Karpas-422 (cell line): Measurements from ENCODE around the gene LRRC26. TPM values are rescaled to one million over a fixed set of nuclear protein-coding genes. Genes with fewer than 3 reads are reported as not detected.

ENCODE experiments used
- DNase-seq: peaks from one replicate; pipeline ENCODE4 v3.0.0-alpha.2; 2015
- H2AFZ ChIP-seq: fragments of 200-600 bp; sonication (generic); 2 replicates; pipeline ENCODE4 v1.6.1; 2014; ENCODE audit warnings: antibody characterized with exemption, low read length, mixed read lengths
- H3K27ac ChIP-seq: fragments of 200-600 bp; sonication (generic); 2 replicates; pipeline ENCODE4 v1.5.1; 2014; ENCODE audit warnings: mild to moderate bottlenecking, low read length, moderate library complexity
- H3K27me3 ChIP-seq: fragments of 200-600 bp; sonication (generic); 2 replicates; pipeline ENCODE4 v1.6.1; 2014; ENCODE audit warnings: low read length, mixed read lengths
- H3K36me3 ChIP-seq: fragments of 200-600 bp; sonication (generic); 2 replicates; pipeline ENCODE4 v1.6.1; 2014; ENCODE audit warnings: low read length, mixed read lengths; ENCODE audit not compliant: insufficient read depth
- H3K4me1 ChIP-seq: fragments of 200-600 bp; sonication (generic); 2 replicates; pipeline ENCODE4 v1.6.1; 2014; ENCODE audit warnings: mild to moderate bottlenecking, low read length, mixed read lengths
- H3K4me2 ChIP-seq: fragments of 200-600 bp; sonication (generic); 2 replicates; pipeline ENCODE4 v1.6.1; 2014; ENCODE audit warnings: low read length, low read depth, mild to moderate bottlenecking; ENCODE audit not compliant: poor library complexity, severe bottlenecking
- H3K4me3 ChIP-seq: fragments of 200-600 bp; sonication (generic); 2 replicates; pipeline ENCODE4 v1.5.1; 2014; ENCODE audit warnings: mild to moderate bottlenecking, antibody characterized with exemption, low read length, mixed read lengths
- H3K79me2 ChIP-seq: fragments of 200-600 bp; sonication (generic); 2 replicates; pipeline ENCODE4 v1.6.1; 2014; ENCODE audit warnings: mild to moderate bottlenecking, low read length, mixed read lengths
- H3K9ac ChIP-seq: fragments of 200-600 bp; sonication (generic); 2 replicates; pipeline ENCODE4 v1.6.0; 2014; ENCODE audit warnings: low read length
- H3K9me2 ChIP-seq: fragments of 200-600 bp; sonication (generic), shearing (Covaris generic); replicated peaks from 2 replicates; pipeline ENCODE4 v1.6.0; 2014; ENCODE audit warnings: mild to moderate bottlenecking, low read length, moderate library complexity; ENCODE audit not compliant: insufficient read depth
- H3K9me3 ChIP-seq: fragments of 300-700, 200-600 bp; sonication (generic); 2 replicates; pipeline ENCODE4 v1.6.1; 2014; ENCODE audit warnings: low read length, mixed read lengths
- H4K20me1 ChIP-seq: fragments of 200-600 bp; sonication (generic); 2 replicates; pipeline ENCODE4 v1.6.1; 2014; ENCODE audit warnings: mild to moderate bottlenecking, antibody characterized with exemption, low read length, low read depth; ENCODE audit not compliant: insufficient read depth
- total RNA-seq: library from RNA; depleted of rRNA; stranded (reverse); fragments of >200 nt; shearing (Covaris generic); gene quantifications from 2 replicates; pipeline ENCODE4 v1.2.3, GENCODE V29; 2014; ENCODE audit warnings: low replicate concordance

Gene LRRC26
- total RNA-seq, 1 experiment from 2014 or later, result not detected

- no peak overlapping the region for H3K4me3 ChIP-seq
- H3K27me3 ChIP-seq, result no peaks in the 10 kb centered on the region
- DNase-seq, result no peak
- peaks cover 39% of the 10 kb centered on the region for H3K4me1 ChIP-seq
- no peak overlapping the region for H3K9ac ChIP-seq
- peaks cover 16% of the 10 kb centered on the region; the same call in 1 of the 2 replicates for H4K20me1 ChIP-seq
- no peak overlapping the region for H3K4me2 ChIP-seq
- no peak overlapping the region for H2AFZ ChIP-seq
- peaks cover 56% of the 10 kb centered on the region for H3K79me2 ChIP-seq
- H3K9me3 ChIP-seq, result no peaks in the 10 kb centered on the region
- no peak overlapping the region for H3K27ac ChIP-seq
- no peaks in the 10 kb centered on the region for H3K9me2 ChIP-seq
- H3K36me3 ChIP-seq, result no peaks in the 10 kb centered on the region
Observed at GRCh38 chr9:137194388-137194787, 24.5 kb upstream of the LRRC26 start.

GRCh38 chr9:137193771-137194170 is 23.9 kb upstream of the LRRC26 start:
- Histone ChIP-seq H3K4me1 (peaks cover 34% of the 10 kb centered on the region), H3K9me3 (no peaks in the 10 kb centered on the region), H3K27ac (no peak overlapping the region), H3K4me3 (no peak overlapping the region), H3K36me3 (no peaks in the 10 kb centered on the region), H3K9me2 (no peaks in the 10 kb centered on the region), H3K9ac (no peak overlapping the region), H3K27me3 (no peaks in the 10 kb centered on the region), H3K4me2 (no peak overlapping the region), H4K20me1 (peaks cover 19% of the 10 kb centered on the region; the same call in 1 of the 2 replicates), H3K79me2 (peaks cover 50% of the 10 kb centered on the region), H2AFZ (no peak overlapping the region)
- DNase-seq, result no peak

- Histone ChIP-seq H2AFZ (no peak overlapping the region), H3K27ac (no peak overlapping the region), H3K36me3 (no peaks in the 10 kb centered on the region), H3K27me3 (no peaks in the 10 kb centered on the region), H3K9ac (no peak overlapping the region), H3K4me1 (peaks cover 25% of the 10 kb centered on the region), H3K4me3 (no peak overlapping the region), H4K20me1 (peaks cover 20% of the 10 kb centered on the region; the same call in 1 of the 2 replicates), H3K9me2 (no peaks in the 10 kb centered on the region), H3K4me2 (no peak overlapping the region), H3K9me3 (no peaks in the 10 kb centered on the region), H3K79me2 (peaks cover 45% of the 10 kb centered on the region)
- no peak for DNase-seq
Observed at GRCh38 chr9:137192859-137193258, 23.0 kb upstream of the LRRC26 start.

GRCh38 chr9:137192448-137192780 is 22.6 kb upstream of the LRRC26 start:
- peaks cover 45% of the 10 kb centered on the region for H3K79me2 ChIP-seq
- H3K4me3 ChIP-seq, result no peak overlapping the region
- no peaks in the 10 kb centered on the region for H3K9me3 ChIP-seq
- H3K27ac ChIP-seq, result no peak overlapping the region
- H3K36me3 ChIP-seq, result no peaks in the 10 kb centered on the region
- H3K4me2 ChIP-seq, result no peak overlapping the region
- peaks cover 24% of the 10 kb centered on the region for H4K20me1 ChIP-seq
- peaks cover 25% of the 10 kb centered on the region for H3K4me1 ChIP-seq
- no peak overlapping the region for H3K9ac ChIP-seq
- no peaks in the 10 kb centered on the region for H3K9me2 ChIP-seq
- H3K27me3 ChIP-seq, result no peaks in the 10 kb centered on the region
- no peak overlapping the region for H2AFZ ChIP-seq
- DNase-seq, result no peak

GRCh38 chr9:137191691-137192447 is 22.0 kb upstream of the LRRC26 start:
- no peak for DNase-seq
- no peak overlapping the region for H3K9ac ChIP-seq
- peaks cover 46% of the 10 kb centered on the region for H3K79me2 ChIP-seq
- H4K20me1 ChIP-seq, result peaks cover 26% of the 10 kb centered on the region
- H3K27me3 ChIP-seq, result no peaks in the 10 kb centered on the region
- no peak overlapping the region for H3K4me3 ChIP-seq
- no peaks in the 10 kb centered on the region for H3K9me3 ChIP-seq
- no peak overlapping the region for H3K4me2 ChIP-seq
- no peaks in the 10 kb centered on the region for H3K9me2 ChIP-seq
- H2AFZ ChIP-seq, result no peak overlapping the region
- no peaks in the 10 kb centered on the region for H3K36me3 ChIP-seq
- H3K4me1 ChIP-seq, result peaks cover 28% of the 10 kb centered on the region
- no peak overlapping the region for H3K27ac ChIP-seq

- H3K9ac ChIP-seq, result no peak overlapping the region
- peak overlapping the region; percentile 77 for H3K4me2 ChIP-seq
- H3K79me2 ChIP-seq, result peaks cover 44% of the 10 kb centered on the region
- peaks cover 32% of the 10 kb centered on the region for H3K4me1 ChIP-seq
- H3K36me3 ChIP-seq, result no peaks in the 10 kb centered on the region
- H3K27me3 ChIP-seq, result no peaks in the 10 kb centered on the region
- peak; percentile 41 for DNase-seq
- no peaks in the 10 kb centered on the region for H3K9me2 ChIP-seq
- no peak overlapping the region for H3K27ac ChIP-seq
- H4K20me1 ChIP-seq, result peaks cover 26% of the 10 kb centered on the region
- no peak overlapping the region for H2AFZ ChIP-seq
- no peak overlapping the region for H3K4me3 ChIP-seq
- H3K9me3 ChIP-seq, result no peaks in the 10 kb centered on the region
Observed at GRCh38 chr9:137191245-137191644, 21.4 kb upstream of the LRRC26 start.

- Histone ChIP-seq H3K27ac (no peak overlapping the region), H3K9me3 (no peaks in the 10 kb centered on the region), H3K9me2 (no peaks in the 10 kb centered on the region), H3K27me3 (no peaks in the 10 kb centered on the region), H3K4me3 (peak overlapping the region; percentile 87), H3K9ac (peak overlapping the region; percentile 86), H3K79me2 (peaks cover 41% of the 10 kb centered on the region), H4K20me1 (peaks cover 24% of the 10 kb centered on the region), H3K36me3 (no peaks in the 10 kb centered on the region), H2AFZ (no peak overlapping the region), H3K4me1 (peaks cover 32% of the 10 kb centered on the region), H3K4me2 (peak overlapping the region; percentile 77)
- peak; percentile 60 for DNase-seq
Observed at GRCh38 chr9:137190315-137190856, 20.5 kb upstream of the LRRC26 start.

- Histone ChIP-seq H3K9me3 (no peaks in the 10 kb centered on the region), H3K4me3 (peak overlapping the region; percentile 87), H2AFZ (no peak overlapping the region), H4K20me1 (peaks cover 22% of the 10 kb centered on the region), H3K4me2 (peak overlapping the region; percentile 77), H3K36me3 (no peaks in the 10 kb centered on the region), H3K79me2 (peaks cover 34% of the 10 kb centered on the region), H3K27me3 (no peaks in the 10 kb centered on the region), H3K27ac (peak overlapping the region; percentile 75), H3K4me1 (peaks cover 32% of the 10 kb centered on the region), H3K9me2 (no peaks in the 10 kb centered on the region), H3K9ac (peak overlapping the region; percentile 86)
- no peak for DNase-seq
Observed at GRCh38 chr9:137189297-137190295, 19.7 kb upstream of the LRRC26 start.
